ENCODE results near the gene SSBP2.

Gene SSBP2

GRCh38 chr5:81751009-81751835 lies at the start of gene SSBP2:
SSBP2 (minus strand) TSS chr5:81751097; CDS start chr5:81751042, 55 bp downstream.
- DNase-seq (ENCODE audit: low read depth): peak; percentile 97

GRCh38 chr5:81795666-81796065 lies 44.8 kb upstream of the SSBP2 start:
- DNase-seq (ENCODE audit: low read depth): no peak

GRCh38 chr5:81794226-81794625 lies 43.3 kb upstream of the SSBP2 start:
- DNase-seq (ENCODE audit: low read depth): no peak

- no peak for DNase-seq (ENCODE audit: low read depth)
Measured at GRCh38 chr5:81790336-81790735, 39.4 kb upstream of the SSBP2 start.

- DNase-seq (ENCODE audit: low read depth): peak; percentile 59
Measured at GRCh38 chr5:81789033-81789432, 38.1 kb upstream of the SSBP2 start.

- no peak for DNase-seq (ENCODE audit: low read depth)
Measured at GRCh38 chr5:81788329-81788728, 37.4 kb upstream of the SSBP2 start.

GRCh38 chr5:81787474-81788242 lies 36.8 kb upstream of the SSBP2 start:
- peak; percentile 25 for DNase-seq (ENCODE audit: low read depth)

- DNase-seq (ENCODE audit: low read depth): no peak
Measured at GRCh38 chr5:81786991-81787390, 36.1 kb upstream of the SSBP2 start.

GRCh38 chr5:81786496-81786895 lies 35.6 kb upstream of the SSBP2 start:
- no peak for DNase-seq (ENCODE audit: low read depth)

- no peak for DNase-seq (ENCODE audit: low read depth)
Measured at GRCh38 chr5:81785322-81785721, 34.4 kb upstream of the SSBP2 start.

GRCh38 chr5:81783401-81783800 lies 32.5 kb upstream of the SSBP2 start:
- no peak for DNase-seq (ENCODE audit: low read depth)

GRCh38 chr5:81782811-81783210 lies 31.9 kb upstream of the SSBP2 start:
- DNase-seq (ENCODE audit: low read depth): peak; percentile 51

GRCh38 chr5:81779916-81780266 lies 29.0 kb upstream of the SSBP2 start:
- DNase-seq (ENCODE audit: low read depth): no peak

- DNase-seq (ENCODE audit: low read depth): peak; percentile 25
Measured at GRCh38 chr5:81779125-81779915, 28.4 kb upstream of the SSBP2 start.

GRCh38 chr5:81778642-81779041 lies 27.7 kb upstream of the SSBP2 start:
- DNase-seq (ENCODE audit: low read depth): peak; percentile 46

GRCh38 chr5:81776258-81776657 lies 25.4 kb upstream of the SSBP2 start:
- DNase-seq (ENCODE audit: low read depth): no peak

- no peak for DNase-seq (ENCODE audit: low read depth)
Measured at GRCh38 chr5:81774374-81774773, 23.5 kb upstream of the SSBP2 start.

GRCh38 chr5:81773574-81773973 lies 22.7 kb upstream of the SSBP2 start:
- DNase-seq (ENCODE audit: low read depth): no peak

- DNase-seq (ENCODE audit: low read depth): no peak
Measured at GRCh38 chr5:81773161-81773560, 22.3 kb upstream of the SSBP2 start.

GRCh38 chr5:81772488-81772887 lies 21.6 kb upstream of the SSBP2 start:
- no peak for DNase-seq (ENCODE audit: low read depth)

- peak; percentile 88 for DNase-seq (ENCODE audit: low read depth)
Measured at GRCh38 chr5:81768935-81769452, 18.1 kb upstream of the SSBP2 start.

- DNase-seq (ENCODE audit: low read depth): no peak
Measured at GRCh38 chr5:81767938-81768337, 17.0 kb upstream of the SSBP2 start.

Data from ELR (cell line).